Epithelial cell of proximal tubule (primary cell): ENCODE measurements around the gene UBA7. TPM values are rescaled to one million over a fixed set of nuclear protein-coding genes. Genes with fewer than 3 reads are reported as not detected.
"Not testable (repeated sequence)": the region's sequence is repeated elsewhere in the genome, so short reads cannot be mapped to it uniquely, and the experiment has no call there.

Source experiments
- DNase-seq: peaks from one replicate; pipeline ENCODE4 v3.0.0-alpha.2; 2011; ENCODE audit warnings: low read depth
- H3K4me3 ChIP-seq: 2 replicates; pipeline ENCODE4 v1.5.1; 2011; ENCODE audit warnings: low read depth, mild to moderate bottlenecking, low read length
- total RNA-seq: library from RNA; depleted of rRNA; stranded (reverse); fragments of >200 nt; gene quantifications from 2 replicates; pipeline ENCODE4 v1.2.3, GENCODE V29; 2015
- TF ChIP-seq, protein P1 (sequence below): conservative IDR thresholded peaks from 2 replicates; pipeline ENCODE4 v1.5.1; 2012; ENCODE audit warnings: low read depth, mild to moderate bottlenecking, low read length

The UBA7 gene
- total RNA-seq, 1 donor from 2014 or later: 12.2 TPM

DNA sequence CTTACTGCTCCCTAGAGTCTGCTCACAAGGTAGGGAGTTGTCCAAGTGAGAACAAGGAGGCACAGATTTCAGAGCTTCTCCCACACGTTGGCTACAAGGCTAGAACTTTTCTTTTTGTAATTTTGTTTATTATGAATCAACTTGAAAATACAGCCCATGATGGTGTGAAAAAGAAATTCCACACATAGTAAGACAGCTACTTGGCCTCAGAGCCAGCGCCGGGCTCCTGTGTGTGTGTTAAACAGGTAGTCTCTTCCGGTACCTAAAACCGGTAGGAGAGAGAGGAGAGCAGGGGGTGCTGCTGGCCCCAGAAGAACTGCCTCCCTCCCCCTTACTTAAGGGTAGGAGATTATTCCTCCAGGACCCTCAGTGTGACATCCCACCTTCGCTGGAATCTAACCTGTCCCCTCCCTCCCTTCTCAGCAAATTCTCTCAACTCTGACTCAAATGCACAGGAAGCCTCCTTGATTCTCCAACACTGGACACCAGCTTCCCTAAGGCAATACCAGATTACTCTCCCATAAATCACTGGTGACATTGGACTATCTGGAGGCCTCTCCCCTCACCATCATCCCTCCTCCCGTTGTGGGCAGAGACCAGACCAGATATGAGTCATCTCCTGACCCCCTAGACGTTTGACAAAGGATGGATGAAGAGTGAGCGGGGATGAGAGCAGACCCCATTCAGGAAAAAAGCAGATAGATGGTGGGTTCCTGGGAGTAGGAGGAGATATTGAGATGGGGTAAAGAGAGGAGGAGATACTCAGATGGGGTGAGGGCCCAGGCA is 22.9 kb downstream of the UBA7 start:
- TF ChIP-seq, protein P1, sequence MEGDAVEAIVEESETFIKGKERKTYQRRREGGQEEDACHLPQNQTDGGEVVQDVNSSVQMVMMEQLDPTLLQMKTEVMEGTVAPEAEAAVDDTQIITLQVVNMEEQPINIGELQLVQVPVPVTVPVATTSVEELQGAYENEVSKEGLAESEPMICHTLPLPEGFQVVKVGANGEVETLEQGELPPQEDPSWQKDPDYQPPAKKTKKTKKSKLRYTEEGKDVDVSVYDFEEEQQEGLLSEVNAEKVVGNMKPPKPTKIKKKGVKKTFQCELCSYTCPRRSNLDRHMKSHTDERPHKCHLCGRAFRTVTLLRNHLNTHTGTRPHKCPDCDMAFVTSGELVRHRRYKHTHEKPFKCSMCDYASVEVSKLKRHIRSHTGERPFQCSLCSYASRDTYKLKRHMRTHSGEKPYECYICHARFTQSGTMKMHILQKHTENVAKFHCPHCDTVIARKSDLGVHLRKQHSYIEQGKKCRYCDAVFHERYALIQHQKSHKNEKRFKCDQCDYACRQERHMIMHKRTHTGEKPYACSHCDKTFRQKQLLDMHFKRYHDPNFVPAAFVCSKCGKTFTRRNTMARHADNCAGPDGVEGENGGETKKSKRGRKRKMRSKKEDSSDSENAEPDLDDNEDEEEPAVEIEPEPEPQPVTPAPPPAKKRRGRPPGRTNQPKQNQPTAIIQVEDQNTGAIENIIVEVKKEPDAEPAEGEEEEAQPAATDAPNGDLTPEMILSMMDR: no peak
- no peak overlapping the region for H3K4me3 ChIP-seq
- DNase-seq: no peak

DNA sequence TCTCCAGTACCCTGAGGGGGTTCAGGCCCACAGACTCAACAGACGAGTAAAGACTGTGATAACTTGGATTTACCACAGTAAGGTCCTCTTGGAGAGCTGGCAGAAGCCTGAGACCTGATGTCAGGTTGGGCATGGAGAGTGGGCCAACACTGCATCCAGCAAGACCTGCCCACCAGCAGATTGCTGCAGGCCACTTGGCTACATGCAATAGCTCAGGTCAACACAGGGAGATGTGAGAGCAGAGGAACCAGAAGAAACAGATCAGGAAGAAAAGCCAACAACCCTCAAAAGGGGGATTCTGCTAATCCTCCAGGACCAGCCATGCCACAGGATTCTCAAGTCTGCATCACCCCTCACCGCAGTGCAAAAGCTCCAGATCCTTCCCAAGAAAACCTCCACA is 25.7 kb downstream of the UBA7 start:
- TF ChIP-seq, protein P1: no peak
- no peak for DNase-seq
- H3K4me3 ChIP-seq: no peak overlapping the region

DNA sequence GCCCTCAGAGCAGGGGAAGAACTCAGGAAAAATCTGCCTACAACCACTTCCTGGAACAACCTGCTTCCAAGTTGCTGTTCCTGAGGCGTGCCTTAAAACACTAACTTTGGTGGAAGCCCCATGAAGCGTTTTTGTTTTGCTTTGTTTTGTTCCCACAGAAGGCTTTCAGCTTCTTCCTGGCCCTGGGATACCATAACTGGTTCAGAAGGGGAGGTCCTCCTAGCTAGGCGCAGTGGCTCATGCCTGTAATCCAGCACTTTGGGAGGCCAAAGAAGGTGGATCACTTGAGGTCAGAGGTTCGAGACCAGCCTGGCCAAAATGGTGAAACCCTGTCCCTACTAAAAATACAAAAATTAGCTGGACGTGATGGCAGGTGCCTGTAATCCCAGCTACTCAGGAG is 26.2 kb downstream of the UBA7 start:
- TF ChIP-seq, protein P1: no peak
- no peak for DNase-seq
- no peak overlapping the region for H3K4me3 ChIP-seq

DNA sequence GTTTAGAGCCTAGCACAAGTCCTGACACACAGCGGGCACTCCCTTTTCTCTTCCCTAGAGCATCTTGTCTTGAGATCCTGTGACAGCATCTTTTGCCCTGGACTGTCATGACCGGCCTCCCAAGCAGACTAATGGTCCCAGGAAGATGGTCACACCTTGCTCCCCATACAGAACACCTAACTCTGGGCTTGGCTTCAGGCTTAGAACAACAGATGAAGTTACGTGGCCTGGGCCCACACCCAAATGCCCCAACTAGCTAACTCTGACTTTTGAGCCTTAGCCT is 26.6 kb downstream of the UBA7 start:
- peak overlapping the region; percentile 96 for H3K4me3 ChIP-seq
- no peak for DNase-seq
- TF ChIP-seq, protein P1: no peak

DNA sequence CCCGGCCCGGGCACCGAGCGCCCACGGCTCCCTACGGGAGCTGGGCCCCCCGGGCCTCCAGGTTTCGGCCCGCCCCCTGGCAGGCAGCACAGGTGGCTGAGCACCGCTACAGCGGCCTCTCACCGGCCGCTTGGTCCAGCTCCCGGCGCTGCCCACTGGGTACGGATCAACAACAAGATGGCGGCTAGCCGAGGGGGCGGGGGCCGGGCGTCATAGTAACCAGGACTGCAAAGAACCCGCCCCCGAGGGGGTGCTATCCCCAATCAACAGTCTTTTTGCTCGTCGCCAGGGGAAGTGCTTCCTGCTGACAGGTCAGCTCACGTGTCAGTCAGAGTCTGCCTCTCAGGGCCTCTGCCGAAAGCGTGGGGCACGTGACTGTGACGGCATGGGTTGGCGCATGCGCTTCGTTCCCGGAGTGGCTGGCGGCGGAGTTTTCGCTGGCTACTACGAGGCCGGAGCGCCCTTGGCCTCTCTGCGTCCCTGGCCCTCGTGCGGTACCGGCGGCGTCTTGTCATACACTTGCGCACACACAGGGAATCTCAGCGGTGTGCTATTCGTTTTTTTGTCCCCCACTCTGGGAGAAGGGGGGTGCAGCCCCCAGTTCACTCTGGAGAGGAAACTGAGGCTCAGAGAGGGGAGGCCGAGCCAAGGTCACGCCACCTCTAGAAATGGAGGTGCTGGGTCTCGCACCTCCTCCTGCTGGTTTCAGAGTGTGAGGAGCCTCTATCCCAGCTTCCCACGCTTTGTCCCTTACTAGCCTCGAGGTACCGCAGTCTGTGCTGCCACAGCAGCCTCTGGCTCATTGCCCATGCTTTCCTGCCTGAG is 27.2 kb downstream of the UBA7 start, which contains the start of gene IP6K1:
Gene IP6K1, minus strand, starts transcription at position 186 of the 825 bp plus-strand sequence. CDS start 38,502 bp downstream, outside the sequence.
- DNase-seq: peak; percentile 93
- H3K4me3 ChIP-seq: peak within 1 kb of the TSS; percentile 96
- TF ChIP-seq, protein P1: no peak

DNA sequence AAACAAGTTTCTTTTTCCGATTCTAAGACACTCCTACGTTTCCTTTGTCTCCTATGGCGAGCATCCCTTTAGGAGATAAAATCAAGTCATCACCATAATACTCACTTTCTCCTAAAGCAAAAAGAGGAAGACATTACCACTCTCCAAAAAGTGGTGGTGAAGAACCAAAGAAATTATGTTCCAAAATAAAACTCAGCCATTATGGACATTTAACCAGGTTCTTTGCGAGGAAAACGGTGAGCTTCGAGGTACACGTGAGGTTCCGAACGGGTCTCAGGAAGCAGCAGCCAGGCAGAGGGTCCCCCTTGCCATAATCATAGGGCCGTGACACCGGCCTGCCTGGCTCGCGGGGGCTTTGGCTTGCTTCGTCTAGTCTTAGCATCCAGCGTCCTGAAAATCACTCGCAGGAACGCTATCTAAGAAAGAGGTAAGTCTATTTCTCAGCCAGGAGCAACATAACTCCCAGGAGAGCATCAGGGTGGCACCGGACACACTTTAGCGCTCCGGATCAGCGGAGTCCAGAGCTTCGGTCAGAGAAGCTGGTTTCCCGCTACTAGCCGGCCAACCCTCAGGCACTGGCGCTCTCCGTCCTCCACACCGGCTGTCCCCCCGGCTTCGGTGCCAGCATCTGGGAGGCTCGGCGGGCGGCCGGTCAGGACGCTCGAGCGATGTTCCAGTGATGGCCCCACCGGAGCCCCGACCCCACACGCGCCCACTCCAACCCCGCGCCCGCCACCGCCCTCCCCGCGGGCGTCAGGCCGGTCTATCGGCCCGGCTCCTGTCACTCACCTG is 28.0 kb downstream of the UBA7 start:
- TF ChIP-seq, protein P1: no peak
- peak overlapping the region; percentile 96 for H3K4me3 ChIP-seq
- no peak for DNase-seq

DNA sequence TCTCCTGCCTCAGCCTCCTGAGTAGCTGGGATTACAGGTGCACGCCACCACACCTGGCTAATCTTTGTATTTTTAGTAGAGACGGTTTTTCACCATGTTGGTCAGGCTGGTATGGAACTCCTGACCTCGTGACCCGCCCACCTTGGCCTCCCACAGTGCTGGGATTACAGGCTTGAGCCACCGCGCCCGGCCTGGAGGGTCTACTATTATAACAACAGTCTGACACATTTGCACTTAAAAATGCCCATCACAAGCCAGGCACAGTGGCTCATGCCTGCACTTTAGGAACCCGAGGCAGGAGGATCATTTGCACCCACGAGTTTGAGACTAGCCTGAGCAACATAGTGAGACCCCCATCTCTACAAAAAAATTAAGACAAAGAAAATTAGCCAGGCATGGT is 31.5 kb downstream of the UBA7 start:
- not testable (repeated sequence) for H3K4me3 ChIP-seq, DNase-seq
